Fibroblast of skin of back (primary cell): ENCODE data around the gene ZNF609.
A peak's percentile ranks its signal among the peaks of the same experiment; 100 is the strongest.
"Not testable (repeated sequence)": the region's sequence is repeated elsewhere in the genome, so short reads cannot be mapped to it uniquely, and the experiment has no call there.

Experiments
- DNase-seq: peaks from one replicate; pipeline ENCODE4 v3.0.0-alpha.2; 2013

ZNF609 gene

DNA sequence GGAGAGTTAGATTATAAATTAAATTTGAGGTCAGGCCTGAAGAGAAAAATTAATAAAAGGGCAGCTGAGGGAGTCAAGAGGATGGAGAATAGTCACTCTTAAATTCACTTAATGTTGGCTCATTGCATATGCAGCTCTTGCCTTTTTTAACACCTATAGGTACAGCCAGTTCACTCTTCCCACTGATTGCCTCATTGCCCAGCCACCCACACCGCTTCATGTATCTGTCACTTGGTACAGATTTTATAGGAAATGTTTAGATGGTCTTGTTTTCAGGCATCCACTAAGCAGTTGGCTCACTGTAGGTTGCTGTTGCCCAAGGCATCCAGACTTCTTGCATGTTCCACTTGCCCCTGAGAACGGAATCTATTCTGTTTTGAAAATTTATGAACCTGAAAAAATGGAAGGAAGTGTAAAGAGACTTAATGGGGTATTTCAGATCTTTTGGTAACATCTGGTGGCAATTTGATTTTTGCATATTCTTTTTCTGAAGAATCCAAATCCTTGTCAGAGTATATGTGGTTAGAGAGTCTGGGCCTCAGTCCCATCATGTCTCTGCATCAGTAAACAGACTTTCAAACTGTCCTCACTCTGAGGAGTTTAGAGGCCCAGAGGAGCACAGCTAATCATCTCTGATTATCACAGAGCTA, 163.1 kb downstream of the ZNF609 start:
- no peak for DNase-seq

DNA sequence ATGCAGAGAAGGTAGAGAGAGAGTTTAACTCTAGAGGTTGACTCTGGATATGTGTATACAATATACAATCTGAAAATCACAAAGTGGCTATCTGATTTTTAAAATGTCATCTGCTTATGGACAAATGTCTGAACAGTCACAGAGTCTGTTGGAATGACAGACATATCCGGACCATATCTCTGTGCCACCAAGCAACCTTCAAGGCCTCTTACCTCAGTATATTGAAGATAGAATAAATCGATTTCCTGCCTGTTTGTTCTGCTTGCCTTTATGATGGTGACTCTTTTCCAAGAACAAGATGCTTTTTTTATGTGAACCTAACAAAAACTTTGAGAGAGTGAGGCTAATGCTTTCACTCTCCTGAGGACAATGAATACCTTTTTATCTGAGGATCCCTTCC, 163.9 kb downstream of the ZNF609 start:
- no peak for DNase-seq

DNA sequence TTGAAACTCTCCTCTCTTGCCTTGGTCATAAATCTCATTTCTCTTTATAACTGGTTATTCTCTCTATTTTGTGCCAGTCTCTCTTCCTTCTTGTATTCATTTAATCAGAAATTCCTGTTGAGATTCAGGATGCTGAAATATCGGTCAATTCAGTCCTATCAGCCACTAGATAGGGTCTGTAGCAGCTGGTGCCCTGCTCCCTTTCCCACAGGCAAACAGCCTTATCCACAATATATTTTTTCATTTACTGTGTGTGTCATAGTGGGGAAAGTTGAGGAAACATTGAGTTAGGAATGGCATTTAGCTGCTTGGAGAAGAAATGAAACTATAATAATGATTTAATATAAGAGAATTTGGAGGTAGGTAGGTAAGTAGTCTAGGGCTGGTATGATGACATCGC, 168.7 kb downstream of the ZNF609 start:
- no peak for DNase-seq

DNA sequence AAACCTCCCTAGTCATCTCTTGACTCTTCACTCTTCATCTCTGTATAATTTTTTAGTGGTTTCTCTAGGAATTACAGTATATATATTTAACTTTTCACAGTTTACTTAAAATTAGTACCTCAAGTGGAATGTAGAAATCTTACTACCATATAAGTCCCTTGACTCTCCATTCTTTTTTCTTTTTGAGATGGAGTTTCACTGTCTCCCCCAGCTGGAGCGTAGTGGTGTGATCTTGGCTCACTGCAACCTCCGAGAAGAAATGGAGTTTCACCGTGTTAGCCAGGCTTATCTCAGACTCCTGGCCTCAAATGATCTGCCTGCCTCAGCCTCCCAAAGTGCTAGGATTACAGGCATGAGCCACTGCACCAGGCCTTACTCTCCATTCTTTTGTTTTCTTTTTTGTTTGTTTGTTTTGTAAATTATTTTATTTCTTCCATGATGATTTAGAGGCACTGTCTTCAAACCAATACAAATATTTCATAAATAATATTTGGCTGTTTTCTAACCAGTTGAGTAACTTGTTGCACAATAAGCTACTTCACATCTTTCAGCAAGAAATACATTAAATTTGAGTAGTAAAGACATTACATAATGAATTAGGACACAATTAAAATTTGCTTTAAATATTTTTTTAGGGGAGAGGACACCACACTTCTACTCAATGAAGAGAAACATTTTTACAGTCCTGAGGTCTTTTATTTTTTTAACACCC, 170.2 kb downstream of the ZNF609 start:
- peak; percentile 54 for DNase-seq

DNA sequence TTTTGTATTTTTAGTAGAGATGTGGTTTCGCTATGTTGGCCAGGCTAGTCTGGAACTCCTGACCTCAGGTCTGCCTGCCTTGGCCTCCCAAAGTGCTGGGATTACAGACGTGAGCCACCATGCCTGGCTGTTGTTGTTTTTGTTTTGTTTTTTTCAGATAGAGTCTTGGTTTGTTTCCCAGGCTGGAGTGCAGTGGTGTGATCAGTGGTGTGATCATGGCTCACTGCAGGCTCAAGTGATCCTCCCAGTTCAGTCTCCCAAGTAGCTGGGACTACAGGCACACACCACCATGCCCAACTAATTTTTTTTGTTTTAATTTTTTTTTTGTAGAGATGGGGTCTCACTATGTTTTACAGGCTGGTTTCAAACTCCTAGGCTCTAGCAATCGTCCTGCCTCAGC, 172.3 kb downstream of the ZNF609 start:
- not testable (repeated sequence) for DNase-seq

DNA sequence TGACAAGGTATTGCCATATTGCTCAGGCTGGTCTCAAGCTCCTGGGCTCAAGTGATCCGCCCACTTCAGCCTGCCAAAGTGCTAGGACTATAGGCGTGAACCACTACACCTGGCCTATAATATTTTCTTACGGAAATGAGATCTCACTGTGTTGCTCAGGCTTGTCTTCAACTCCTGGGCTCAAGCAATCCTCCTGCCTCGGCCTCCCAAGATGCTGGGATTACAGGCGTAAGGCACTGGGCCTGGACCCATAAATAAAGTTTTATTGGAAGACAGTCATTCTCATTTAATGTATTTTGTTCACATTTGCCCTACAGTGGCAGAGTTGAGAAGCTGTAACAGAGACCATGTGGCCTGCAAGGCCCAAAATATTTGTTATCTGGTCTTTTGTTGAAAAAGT, 173.0 kb downstream of the ZNF609 start:
- no peak for DNase-seq

DNA sequence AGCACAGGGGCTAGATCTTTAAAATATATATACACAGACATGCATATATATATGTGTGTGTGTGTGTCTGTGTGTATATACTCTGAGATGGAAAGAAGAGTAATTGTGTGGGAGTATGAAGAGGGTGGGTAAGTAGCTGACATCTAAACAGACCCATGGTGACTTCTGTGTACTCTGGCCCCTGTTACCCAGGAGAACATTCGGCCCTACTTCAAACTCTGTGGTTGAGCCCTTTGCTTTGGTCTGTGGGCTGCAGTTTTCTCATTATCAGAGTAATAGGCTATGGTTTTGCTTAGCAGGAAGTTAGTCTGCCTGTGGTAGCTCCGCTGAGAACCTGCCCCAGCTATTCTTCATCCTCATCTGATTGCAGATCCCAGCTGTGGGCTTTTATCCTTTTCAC, 173.6 kb downstream of the ZNF609 start:
- DNase-seq, result no peak

DNA sequence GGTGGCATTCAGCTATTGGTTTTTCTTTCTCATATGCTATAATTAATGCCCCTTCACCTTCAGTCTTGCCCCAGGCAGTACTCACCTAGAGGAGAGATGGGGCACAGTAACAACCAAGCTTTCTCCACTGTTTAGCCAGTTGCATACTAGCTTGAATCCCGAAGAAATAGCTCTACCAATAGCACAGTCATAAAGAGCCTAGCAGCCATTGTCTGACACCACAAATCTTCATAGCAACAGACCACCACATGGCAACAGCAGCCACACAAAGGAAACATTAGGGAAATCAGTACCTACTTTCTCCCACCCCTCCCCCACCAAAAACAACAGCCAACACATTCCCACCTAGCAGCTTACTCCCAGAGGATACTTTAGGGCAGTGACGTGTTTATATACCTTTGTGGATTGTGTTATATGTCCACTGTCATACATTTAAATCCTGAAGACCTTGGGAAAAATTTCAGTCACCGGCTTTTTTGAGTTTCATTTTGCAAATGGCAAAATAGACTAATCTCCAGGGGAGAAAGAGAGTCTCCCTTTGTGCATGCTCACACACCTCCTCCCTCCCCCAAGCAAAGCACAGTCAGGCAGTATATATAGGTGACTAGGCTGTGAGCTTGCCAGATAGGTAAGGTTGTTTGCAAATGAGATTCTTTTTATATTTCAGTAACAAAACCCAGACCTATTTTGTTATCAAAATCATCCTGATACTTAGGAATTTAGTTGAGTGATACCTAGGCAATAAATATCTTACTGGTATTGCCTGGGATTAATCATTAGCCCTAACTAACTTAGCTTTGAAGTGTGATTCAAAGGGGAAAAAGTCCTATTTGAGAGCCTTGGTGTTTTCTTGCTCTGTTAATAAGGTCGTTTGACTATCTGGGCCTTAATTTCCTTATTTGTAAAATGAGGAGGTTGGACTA, 174.5 kb downstream of the ZNF609 start:
- DNase-seq, result peak; percentile 20

DNA sequence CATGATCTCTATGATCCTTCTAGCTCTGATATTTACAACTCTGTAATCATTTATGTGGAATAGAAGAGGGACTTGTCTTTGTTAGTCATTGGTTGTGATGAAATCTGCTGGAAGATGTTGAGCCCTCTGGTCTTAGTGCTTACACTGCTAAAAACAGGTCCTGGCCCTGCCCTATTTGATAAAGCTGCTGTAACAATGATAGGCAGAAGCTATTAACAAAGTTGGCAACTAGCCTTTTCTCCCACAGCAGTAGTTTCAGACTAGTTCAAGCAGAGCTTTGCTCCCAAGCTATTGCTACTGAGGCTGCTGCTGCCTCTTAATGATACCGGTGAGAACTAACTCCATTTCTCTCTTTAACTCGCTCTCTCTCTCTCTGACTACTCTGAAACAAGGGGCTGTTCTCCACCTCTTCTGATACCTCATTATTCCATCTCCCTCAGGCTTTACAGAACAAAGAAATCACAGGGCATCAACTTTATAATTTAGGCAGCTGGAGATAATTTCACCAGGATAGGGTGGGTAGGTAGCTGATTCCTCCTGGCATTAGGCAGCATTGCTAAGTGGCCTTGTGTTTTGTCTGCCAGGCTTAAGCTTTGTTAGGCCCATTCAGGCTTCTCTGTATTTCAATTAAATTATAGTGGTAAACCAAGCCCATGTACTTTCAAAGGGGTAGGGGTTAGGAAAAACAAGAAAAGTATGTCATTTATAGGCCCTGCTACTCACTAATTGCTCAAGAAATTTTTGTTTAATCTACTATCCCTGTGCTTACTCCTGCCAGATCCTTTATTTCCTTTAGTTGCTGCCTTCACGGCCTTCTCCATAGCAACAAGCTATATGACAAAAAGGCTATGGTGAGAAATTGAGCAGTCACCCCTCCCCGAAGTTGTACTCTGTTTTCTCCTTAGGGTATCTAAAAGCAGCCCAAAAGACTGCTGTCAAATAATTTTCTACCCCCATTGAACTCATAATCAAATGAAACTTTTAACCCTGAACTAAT, 175.4 kb downstream of the ZNF609 start:
- DNase-seq, result peak; percentile 9

DNA sequence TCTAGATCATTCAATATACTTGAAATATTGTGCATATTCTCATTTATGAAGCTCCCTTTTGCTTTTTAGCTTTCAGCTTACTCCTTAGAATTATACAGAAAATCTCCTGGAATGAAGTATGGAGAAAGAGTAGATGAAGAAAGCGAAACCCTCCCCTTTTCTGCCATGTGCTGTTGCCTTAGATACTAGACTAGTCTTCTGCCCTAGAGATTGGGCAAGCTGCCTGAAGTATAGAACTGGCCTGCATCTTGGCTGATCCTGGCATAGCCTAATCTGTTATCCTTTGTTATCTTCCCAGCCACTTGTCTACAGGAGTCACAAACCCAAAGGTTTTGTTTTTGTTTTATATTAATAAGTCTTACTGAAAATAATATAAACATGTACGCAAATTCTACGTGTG, 176.2 kb downstream of the ZNF609 start:
- no peak for DNase-seq

DNA sequence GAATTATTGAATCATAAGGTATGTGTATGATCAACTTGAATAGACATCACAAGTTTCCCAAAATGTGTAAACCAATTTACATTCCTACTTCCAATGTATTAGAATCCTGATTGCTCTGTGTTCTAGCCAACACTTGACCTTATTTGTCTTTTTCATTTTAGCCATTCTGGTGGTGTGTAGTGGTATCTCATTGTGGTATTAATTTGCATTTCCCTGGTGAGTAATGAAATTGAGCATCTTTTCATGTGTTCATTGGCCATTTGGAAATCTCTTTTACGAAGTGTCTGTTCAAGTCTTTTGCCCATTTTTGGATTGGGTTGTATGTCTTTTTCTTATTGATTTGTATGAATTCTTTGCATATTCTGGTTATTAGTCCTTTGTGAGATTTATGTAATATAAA, 177.0 kb downstream of the ZNF609 start:
- DNase-seq, result no peak

DNA sequence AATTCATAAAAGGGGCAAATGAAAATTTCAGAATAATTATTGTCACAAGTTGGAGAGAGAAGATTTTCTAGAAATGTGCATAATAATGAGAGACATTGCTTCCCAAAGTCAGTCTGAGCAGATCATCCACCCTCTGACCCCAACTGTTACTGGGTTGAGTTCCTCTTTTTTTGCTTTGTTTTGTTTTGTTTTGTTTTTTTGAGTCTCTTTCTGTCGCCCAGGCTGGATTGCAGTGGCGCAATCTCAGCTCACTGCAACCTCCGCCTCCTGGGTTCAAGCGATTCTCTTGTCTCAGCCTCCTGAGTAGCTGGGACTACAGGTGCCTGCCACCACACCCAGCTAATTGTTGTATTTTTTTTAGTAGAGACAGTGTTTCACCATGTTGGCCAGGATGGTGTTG, 179.4 kb downstream of the ZNF609 start:
- DNase-seq, result not testable (repeated sequence)

DNA sequence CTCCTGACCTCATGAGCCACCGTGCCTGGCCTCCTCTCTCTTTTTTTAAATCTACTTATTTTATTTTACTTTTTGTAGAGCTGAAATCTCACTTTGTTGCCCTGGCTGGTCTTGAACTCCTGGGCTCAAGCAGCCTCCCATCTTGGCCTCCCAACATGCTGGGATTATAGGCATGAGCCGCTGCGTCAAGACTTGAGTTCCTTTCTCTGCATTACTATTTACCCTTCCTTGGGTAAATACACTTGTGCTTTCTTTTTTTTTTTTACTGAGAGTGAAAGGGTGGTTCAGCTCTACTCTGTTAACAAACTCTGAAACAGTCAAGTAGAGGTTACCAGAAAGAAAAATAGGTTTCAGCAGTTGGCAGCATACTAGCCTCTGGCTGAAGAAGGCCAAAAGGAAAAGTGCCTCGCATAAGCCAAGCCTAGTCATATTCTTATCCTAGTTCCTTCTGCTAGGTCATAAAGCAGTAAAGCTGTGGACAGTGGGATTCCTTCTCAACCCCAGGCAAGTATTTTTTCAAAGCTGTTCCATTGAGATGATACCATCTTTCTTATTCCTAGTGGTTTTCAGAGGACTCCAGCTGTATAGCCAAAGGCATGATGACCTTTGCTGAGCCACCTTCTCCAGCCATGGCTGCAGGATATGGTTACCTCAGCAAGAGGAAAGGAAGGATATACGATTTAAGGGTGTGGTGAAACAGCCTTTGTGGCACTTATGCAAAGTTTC, 179.9 kb downstream of the ZNF609 start:
- DNase-seq, result no peak

DNA sequence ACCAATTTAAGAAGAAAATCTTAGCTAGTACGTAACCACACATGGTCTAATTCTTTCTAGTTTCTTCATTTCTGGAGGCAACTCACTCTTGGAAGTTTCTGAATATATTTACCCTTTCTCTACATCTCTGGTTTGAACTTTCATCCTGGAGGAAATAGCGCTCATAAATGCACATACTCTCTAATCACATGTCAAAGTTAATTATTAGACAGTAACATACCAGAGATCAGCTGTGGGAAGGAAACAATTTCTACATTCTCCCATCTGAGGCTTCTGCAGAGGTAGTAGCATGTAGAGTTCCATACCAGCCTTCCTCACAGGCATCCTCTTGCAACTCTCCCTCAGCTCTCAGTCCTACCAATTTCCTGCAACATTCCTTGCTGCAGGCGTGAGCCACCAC, 182.5 kb downstream of the ZNF609 start:
- DNase-seq, result no peak

DNA sequence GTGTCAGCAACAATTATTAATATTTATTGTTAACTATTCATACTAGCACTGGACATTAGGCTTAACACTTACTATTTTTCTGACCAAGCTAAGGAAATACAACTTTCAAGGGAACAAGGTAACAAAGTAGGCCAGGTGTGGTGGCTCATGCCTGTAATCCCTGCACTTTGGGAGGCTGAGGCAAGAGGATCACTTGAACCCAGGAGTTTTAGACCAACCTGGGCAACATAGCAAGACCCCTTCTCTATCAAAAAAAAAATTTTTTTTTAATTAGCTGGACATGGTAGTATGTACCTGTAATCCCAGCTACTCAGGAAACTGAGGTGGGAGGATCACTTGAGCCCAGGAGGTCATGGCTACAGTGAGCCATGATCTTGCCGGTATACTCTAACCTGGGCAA, 183.3 kb downstream of the ZNF609 start:
- no peak for DNase-seq

DNA sequence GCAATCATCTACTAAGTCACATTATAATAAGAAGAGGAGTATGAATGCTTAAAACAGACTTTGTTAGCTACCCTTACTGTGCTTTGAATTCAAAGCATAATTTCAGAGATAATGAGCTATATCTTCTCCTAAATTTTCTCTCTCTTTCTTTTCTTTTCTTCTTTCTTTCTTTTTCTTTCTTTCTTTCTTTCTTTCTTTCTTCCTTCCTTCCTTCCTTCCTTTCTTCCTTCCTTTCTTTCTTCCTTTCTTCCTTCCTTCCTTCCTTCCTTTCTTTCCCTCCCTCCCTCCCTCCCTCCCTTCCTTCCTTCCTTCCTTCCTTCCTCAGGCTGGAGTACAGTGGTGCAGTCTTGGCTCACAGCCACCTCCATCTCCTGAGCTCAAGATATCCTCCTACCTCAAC, 184.4 kb downstream of the ZNF609 start:
- not testable (repeated sequence) for DNase-seq

DNA sequence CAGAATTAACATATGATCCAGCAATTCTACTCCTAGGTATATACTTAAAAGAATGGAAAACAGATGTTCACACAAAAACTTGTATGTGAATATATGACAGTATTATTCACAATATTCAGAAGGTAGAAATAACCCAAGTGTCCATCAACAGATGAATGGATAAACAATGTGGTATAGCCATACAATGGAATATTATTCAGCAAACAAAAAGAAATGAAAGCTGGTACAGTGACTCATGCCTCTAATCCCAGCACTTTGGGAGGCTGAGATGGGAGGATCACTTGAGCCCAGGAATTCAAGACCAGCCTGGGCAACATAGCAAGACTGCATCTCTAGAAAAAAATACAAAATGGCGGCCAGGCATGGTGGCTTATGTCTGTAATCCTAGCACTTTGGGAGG, 185.6 kb downstream of the ZNF609 start:
- no peak for DNase-seq

DNA sequence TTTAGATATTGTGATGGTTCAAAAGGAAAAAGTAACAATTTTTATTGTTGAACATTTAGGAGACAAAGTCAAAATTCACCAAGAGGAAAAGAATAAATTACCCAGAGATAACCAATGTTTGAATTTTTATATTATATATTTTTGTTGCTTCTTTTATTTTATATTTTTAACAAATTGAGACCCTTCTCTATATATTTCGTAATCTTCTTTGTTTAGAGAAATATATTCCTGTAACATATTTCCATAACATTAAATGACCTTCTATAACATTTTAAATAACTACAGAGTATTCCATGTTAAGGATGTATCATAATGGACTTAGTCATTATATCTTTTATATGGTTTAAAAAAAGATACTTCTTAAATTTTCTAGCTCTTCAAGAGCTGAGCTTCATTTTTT, 187.0 kb downstream of the ZNF609 start:
- no peak for DNase-seq

DNA sequence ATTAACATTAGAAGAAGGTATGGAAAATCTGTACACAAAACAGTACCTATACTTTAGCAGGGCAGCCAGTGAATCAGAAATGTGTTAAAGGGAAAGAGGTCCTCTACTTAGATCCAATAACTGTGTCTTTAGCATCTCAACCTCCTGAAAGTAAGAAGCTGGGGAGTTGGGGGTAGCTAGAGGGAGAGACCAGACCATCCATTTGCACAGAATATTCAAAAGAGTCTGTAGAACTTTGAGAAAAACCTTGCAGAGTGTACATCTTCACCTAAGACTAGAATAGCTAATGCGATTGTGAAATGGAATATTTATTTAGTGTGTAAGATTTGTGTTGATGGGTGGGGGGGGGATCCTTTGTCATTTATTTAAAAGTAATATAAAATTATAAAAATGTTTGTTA, 190.2 kb downstream of the ZNF609 start:
- no peak for DNase-seq

DNA sequence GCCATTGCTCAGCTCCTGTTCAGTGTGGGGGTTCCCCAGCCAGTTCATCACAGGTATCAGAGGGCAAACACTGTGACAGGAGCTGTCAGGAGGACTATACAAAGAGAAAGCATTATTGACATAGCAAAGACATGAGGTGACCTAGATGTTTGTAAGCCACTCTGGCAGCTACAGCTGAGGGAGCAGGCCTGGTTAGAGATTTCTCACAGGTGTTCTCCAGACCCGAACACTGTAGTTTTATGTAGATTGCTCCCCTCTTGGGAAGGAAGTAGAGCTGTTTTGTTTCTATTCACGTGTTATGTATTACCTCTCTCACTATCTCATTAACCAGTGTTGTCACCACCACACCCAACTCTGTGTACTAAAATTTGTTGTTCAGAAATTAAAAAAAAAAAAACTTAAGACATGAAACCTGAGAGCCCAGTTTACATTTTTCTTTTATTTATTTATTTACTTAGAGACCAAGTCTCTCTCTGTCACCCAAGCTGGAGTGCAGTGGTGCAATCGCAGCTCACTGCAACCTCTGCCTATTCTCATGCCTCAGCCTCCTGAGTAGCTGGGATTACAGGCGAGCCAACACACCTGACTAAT, 191.3 kb downstream of the ZNF609 start:
- no peak for DNase-seq

DNA sequence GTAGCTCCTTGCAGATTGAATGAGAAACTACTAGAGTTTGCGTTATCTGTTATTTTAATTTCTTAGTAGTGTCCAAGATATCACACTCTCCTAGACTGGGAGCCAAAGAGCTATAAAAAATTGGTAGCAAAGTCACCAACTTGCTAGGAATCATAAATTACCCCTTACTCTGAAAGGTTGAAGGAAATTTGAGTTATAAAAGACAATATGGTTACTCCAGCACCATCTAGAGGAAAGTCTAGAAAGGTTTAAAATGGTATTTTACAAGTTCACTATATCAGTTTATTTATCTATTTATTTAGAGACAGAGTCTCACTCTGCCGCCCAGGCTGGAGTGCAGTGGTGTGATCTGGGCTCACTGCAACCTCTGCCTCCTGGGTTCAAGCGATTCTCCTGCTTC, 193.4 kb downstream of the ZNF609 start:
- DNase-seq, result peak; percentile 22
